ENCODE measurements around the gene TRIM40. TPM values are rescaled to one million over a fixed set of nuclear protein-coding genes. Genes with fewer than 3 reads are reported as not detected.

Gene TRIM40
- total and polyA plus RNA-seq, 2 experiments from 2014 or later, result not detected

DNA sequence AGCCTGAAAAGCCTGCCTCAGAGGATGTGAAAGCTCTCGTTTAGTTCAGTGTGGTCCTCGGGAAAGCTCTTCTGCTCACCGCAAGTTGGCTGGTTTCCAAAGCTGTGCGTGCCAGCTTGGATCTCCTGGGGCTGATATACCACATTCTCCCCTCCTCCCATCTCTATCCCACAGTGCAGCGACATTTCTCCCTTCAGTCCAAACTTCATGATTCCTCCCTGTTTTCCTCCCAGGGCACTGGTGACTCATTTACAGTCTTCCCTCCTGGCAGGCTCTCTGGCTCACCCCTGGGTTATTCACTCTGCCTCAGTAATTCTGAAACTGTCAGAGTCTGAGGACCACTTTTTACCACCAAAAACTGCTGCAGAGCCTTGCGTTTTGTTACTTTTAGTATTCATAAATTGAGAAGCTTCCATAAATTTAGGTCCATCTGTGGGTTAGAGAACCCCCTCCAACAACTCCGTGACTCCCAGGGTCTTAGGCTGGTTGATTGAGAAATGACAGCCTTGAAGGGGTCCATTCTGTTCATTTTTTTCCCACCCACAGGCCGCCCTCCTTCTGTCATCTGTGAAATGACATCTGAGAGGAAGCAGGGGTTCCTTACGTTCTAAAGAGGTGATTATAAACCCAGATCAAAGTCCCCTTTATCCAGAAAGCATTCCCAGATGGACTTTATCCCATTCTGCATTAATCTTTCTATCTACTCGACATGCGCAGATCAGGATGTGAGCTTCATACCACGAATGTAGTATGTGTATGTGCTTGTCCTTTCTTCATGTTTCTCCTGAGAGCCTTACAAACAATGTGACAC is 19.0 kb downstream of the TRIM40 start (continued):
- TF ChIP-seq, protein P1, sequence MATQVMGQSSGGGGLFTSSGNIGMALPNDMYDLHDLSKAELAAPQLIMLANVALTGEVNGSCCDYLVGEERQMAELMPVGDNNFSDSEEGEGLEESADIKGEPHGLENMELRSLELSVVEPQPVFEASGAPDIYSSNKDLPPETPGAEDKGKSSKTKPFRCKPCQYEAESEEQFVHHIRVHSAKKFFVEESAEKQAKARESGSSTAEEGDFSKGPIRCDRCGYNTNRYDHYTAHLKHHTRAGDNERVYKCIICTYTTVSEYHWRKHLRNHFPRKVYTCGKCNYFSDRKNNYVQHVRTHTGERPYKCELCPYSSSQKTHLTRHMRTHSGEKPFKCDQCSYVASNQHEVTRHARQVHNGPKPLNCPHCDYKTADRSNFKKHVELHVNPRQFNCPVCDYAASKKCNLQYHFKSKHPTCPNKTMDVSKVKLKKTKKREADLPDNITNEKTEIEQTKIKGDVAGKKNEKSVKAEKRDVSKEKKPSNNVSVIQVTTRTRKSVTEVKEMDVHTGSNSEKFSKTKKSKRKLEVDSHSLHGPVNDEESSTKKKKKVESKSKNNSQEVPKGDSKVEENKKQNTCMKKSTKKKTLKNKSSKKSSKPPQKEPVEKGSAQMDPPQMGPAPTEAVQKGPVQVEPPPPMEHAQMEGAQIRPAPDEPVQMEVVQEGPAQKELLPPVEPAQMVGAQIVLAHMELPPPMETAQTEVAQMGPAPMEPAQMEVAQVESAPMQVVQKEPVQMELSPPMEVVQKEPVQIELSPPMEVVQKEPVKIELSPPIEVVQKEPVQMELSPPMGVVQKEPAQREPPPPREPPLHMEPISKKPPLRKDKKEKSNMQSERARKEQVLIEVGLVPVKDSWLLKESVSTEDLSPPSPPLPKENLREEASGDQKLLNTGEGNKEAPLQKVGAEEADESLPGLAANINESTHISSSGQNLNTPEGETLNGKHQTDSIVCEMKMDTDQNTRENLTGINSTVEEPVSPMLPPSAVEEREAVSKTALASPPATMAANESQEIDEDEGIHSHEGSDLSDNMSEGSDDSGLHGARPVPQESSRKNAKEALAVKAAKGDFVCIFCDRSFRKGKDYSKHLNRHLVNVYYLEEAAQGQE (IDR thresholded peaks at IDR 0.05; ENCODE audit: unreplicated experiment), result no peak

- no peak overlapping the region for H3K27ac Mint-ChIP-seq
- Histone ChIP-seq H3F3A (replicated peaks; ENCODE audit: low read depth) (no peaks in the 10 kb centered on the region), H3K4me3 (no peak overlapping the region), H3K79me2 (replicated peaks; ENCODE audit: insufficient read depth) (no peaks in the 10 kb centered on the region), H3K4me2 (no peak overlapping the region), H3K4me1 (ENCODE audit: insufficient read depth) (no peaks in the 10 kb centered on the region), H4K20me1 (replicated peaks; ENCODE audit: insufficient read depth) (no peaks in the 10 kb centered on the region), H3K27ac (ENCODE audit: low read depth) (no peak overlapping the region), H2AFZ (no peak overlapping the region), H3K9me2 (ENCODE audit: insufficient read depth) (no peaks in the 10 kb centered on the region), H3K36me3 (ENCODE audit: insufficient read depth) (no peaks in the 10 kb centered on the region), H3K27me3 (ENCODE audit: insufficient read depth) (0 out of 2 replicates have a peak, but pooled peaks cover 11% of the 10 kb centered on the region)
- TF ChIP-seq EZH2 (IDR thresholded peaks at IDR 0.05; ENCODE audit: low read depth, unreplicated experiment) (no peak), STAT1 (IDR thresholded peaks at IDR 0.05; ENCODE audit: unreplicated experiment) (no peak)
- no peak for DNase-seq (ENCODE audit: low spot score)
- H3K36me3 Mint-ChIP-seq (ENCODE audit: low read depth), result no peaks in the 10 kb centered on the region
- ATAC-seq, result no peak
- peaks cover 6% of the 10 kb centered on the region for H3K27me3 Mint-ChIP-seq (ENCODE audit: insufficient read depth, low read depth, poor library complexity)
- no peaks in the 10 kb centered on the region for H3K9me3 Mint-ChIP-seq
- H3K4me1 Mint-ChIP-seq, result no peaks in the 10 kb centered on the region
- no peak overlapping the region for H3K4me3 Mint-ChIP-seq
Observed at GRCh38 chr6:30155520-30156261, 19.8 kb downstream of the TRIM40 start.

- no peak overlapping the region for H3K27ac Mint-ChIP-seq
- Histone ChIP-seq H3K9me2 (ENCODE audit: insufficient read depth) (no peaks in the 10 kb centered on the region), H3K79me2 (replicated peaks; ENCODE audit: insufficient read depth) (no peaks in the 10 kb centered on the region), H3F3A (replicated peaks; ENCODE audit: low read depth) (no peaks in the 10 kb centered on the region), H3K4me1 (ENCODE audit: insufficient read depth) (no peaks in the 10 kb centered on the region), H3K4me2 (no peak overlapping the region), H3K36me3 (ENCODE audit: insufficient read depth) (no peaks in the 10 kb centered on the region), H3K4me3 (no peak overlapping the region), H2AFZ (no peak overlapping the region), H3K27me3 (ENCODE audit: insufficient read depth) (0 out of 2 replicates have a peak, but pooled peaks cover 11% of the 10 kb centered on the region), H4K20me1 (replicated peaks; ENCODE audit: insufficient read depth) (no peaks in the 10 kb centered on the region), H3K27ac (ENCODE audit: low read depth) (no peak overlapping the region)
- no peak for ATAC-seq
- H3K4me3 Mint-ChIP-seq, result no peak overlapping the region
- DNase-seq (ENCODE audit: low spot score), result no peak
- H3K4me1 Mint-ChIP-seq, result no peaks in the 10 kb centered on the region
- no peaks in the 10 kb centered on the region for H3K36me3 Mint-ChIP-seq (ENCODE audit: low read depth)
- no peaks in the 10 kb centered on the region for H3K9me3 Mint-ChIP-seq
- peaks cover 8% of the 10 kb centered on the region for H3K27me3 Mint-ChIP-seq (ENCODE audit: insufficient read depth, low read depth, poor library complexity)
- no peak for TF ChIP-seq NANOG (IDR thresholded peaks at IDR 0.05; ENCODE audit: borderline replicate concordance)
- no peak for TF ChIP-seq STAT1 (IDR thresholded peaks at IDR 0.05; ENCODE audit: unreplicated experiment)
- TF ChIP-seq ZNF114 (CRISPR knock-in tag; IDR thresholded peaks at IDR 0.05), result no peak
- TF ChIP-seq, protein P2, sequence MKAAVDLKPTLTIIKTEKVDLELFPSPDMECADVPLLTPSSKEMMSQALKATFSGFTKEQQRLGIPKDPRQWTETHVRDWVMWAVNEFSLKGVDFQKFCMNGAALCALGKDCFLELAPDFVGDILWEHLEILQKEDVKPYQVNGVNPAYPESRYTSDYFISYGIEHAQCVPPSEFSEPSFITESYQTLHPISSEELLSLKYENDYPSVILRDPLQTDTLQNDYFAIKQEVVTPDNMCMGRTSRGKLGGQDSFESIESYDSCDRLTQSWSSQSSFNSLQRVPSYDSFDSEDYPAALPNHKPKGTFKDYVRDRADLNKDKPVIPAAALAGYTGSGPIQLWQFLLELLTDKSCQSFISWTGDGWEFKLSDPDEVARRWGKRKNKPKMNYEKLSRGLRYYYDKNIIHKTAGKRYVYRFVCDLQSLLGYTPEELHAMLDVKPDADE (IDR thresholded peaks at IDR 0.05), result no peak
- no peak for TF ChIP-seq ZNF331 (CRISPR knock-in tag; IDR thresholded peaks at IDR 0.05; ENCODE audit: low read depth)
- no peak for TF ChIP-seq POLR2AphosphoS5 (IDR thresholded peaks at IDR 0.05; ENCODE audit: low read depth)
- TF ChIP-seq CTCF (conservative IDR thresholded peaks at IDR 0.05; ENCODE audit: low read depth in 2 of 2), result no peak
Observed at GRCh38 chr6:30156262-30156599, 20.3 kb downstream of the TRIM40 start.
